Measurements from ENCODE around the gene HSPA1A. TPM values are rescaled to one million over a fixed set of nuclear protein-coding genes. Genes with fewer than 3 reads are reported as not detected.

The HSPA1A gene
- total and polyA plus RNA-seq, 8 donors, result 18.2 to 195 (median 44.4) TPM

GRCh38 chr6:31794294-31794865, 21.0 kb upstream of the HSPA1A start:
- Histone ChIP-seq H3K36me3 (no peaks in the 10 kb centered on the region), H3K4me1 (peaks cover 0 to 13% (median 5%) of the 10 kb centered on the region in 3 donors), H3K4me3 (peak overlapping the region; percentile 60 to 96 (median 90)), H3K9me3 (no peaks in the 10 kb centered on the region), H3K27ac (peak overlapping the region in 3 of 4 donors; percentile 90 to 94 (median 94)), H3K27me3 (no peaks in the 10 kb centered on the region)
- ATAC-seq (peak in 1 of 4 donors; percentile 9), FAIRE-seq (no peak), DNase-seq (no peak)
- 9 to 13% methylated on average over 7 of the region's 7 CpGs for WGBS, 2 donors
- intact Hi-C loops (cut with DNase I), result no loop called here
- no peak for TF ChIP-seq CTCF (IDR thresholded peaks at IDR 0.05)

DNA sequence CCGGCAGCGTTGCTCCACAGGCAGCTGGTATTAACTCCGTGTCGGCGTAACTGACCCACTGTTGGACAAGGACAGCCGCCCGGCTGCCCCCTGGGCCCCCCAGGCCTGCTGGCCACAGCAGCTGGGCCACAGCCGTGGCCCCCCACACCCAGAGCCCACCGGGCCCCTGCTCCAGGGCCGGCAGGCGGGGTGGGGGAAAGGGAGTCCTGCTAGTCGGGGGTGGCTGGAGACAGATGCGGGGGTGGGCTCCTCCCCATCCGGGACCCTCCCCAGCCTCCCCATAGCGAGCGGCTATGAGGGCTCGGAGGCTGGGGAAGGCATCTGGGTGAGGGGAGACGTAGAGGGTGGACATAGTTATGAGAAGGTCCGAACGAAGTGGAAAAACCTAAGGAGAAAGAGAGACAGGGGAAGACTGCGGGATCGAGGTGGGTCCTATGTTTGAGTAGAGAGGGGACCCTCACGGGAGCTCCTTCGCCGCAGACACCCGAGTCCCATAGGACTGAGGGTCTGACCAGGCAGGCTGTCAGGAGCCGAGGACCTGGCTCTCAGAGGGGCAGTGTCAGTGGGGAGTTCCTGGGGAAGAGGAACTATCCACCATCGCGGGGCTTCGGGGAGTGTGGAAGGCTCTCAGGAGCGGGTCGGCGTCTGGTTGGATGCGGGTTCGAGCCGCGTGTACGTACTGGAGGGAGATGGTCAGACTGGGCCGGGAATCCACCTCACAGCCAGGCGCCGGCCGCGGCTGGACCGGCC, 20.3 kb upstream of the HSPA1A start:
- Histone ChIP-seq H3K4me3 (peak overlapping the region; percentile 60 to 96 (median 90)), H3K9me3 (no peaks in the 10 kb centered on the region), H3K4me1 (peaks cover 0 to 13% (median 5%) of the 10 kb centered on the region in 3 donors), H3K27me3 (no peaks in the 10 kb centered on the region), H3K27ac (peak overlapping the region; percentile 83 to 94 (median 92)), H3K36me3 (no peaks in the 10 kb centered on the region)
- intact Hi-C loops (cut with DNase I), result no loop called here
- 0 to 1% methylated on average over 44 of the region's 44 CpGs for WGBS, 2 donors
- FAIRE-seq, result no peak
- DNase-seq, result peak in 4 of 6 donors; percentile 50 to 89 (median 62)
- peak; percentile 15 to 38 (median 24) for ATAC-seq
- TF ChIP-seq CTCF (IDR thresholded peaks at IDR 0.05), result no peak

DNA sequence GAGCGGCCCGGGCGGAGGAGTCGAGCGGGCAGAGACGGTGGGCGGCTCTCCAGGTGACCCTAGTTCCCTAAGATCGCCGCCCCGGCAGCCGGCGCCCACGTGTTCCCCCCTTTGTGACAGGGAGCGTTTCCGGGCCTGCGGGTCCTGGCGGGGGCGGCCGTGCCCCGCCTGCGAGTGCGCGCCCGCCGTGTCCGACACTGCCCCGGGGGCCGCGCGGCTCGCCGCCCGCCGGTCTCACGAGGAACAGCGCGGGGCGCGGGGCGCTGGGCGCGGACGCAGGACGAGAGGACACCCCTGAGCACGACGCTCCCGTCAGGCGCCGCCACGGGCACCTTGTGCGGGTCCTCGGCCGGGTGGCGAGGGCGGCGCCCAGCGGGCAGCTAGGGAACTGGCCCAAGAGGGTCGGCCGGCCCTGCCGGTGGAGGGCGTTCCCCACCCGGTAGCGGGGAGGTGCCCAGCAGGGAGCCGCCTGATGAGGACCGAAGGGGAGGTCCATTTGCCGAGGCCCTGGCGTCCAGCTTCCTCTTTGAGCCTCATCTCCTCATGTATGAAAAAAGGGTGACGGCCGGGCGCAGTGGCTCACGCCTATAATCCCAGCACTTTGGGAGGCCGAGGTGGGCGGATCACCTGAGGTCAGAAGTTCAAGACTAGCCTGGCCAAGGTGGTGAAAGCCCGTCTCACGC, 19.6 kb upstream of the HSPA1A start, which contains the start of gene VARS1:
TSS of gene VARS1 (minus strand) at position 137 of the 683 bp plus-strand sequence. CDS start 535 bp downstream, outside the sequence.
- Histone ChIP-seq H3K4me1 (peaks cover 0 to 12% (median 5%) of the 10 kb centered on the region in 3 donors), H3K9me3 (no peaks in the 10 kb centered on the region), H3K27ac (peak within 1 kb of the TSS; percentile 83 to 94 (median 92)), H3K27me3 (no peaks in the 10 kb centered on the region), H3K4me3 (peak within 1 kb of the TSS; percentile 60 to 96 (median 90)), H3K36me3 (no peaks in the 10 kb centered on the region)
- peak; percentile 95 to 96 (median 96) for ATAC-seq
- 0 to 1% methylated on average over 43 to 75 of the region's 75 CpGs for WGBS, 2 donors
- intact Hi-C loops (cut with DNase I), result no loop called here
- FAIRE-seq, result no peak
- DNase-seq, result peak; percentile 90 to 97 (median 93)
- peak; percentile 61 to 86 (median 78) for TF ChIP-seq CTCF (IDR thresholded peaks at IDR 0.05)

- no peak for FAIRE-seq
These were observed 18.4 kb upstream of the HSPA1A start for GRCh38 chr6:31796993-31797385.

More at GRCh38 chr6:31796993-31797385, 18.4 kb upstream of the HSPA1A start:
- ATAC-seq (no peak), DNase-seq (no peak)
- TF ChIP-seq CTCF (IDR thresholded peaks at IDR 0.05), result no peak
- Histone ChIP-seq H3K4me1 (peaks cover 0 to 7% (median 5%) of the 10 kb centered on the region in 3 donors), H3K9me3 (no peaks in the 10 kb centered on the region), H3K36me3 (no peaks in the 10 kb centered on the region), H3K27me3 (no peaks in the 10 kb centered on the region), H3K4me3 (no peak overlapping the region), H3K27ac (no peak overlapping the region)
- WGBS, 2 donors, result 84 to 94% methylated on average over 2 of the region's 2 CpGs
- intact Hi-C loops (cut with DNase I), result no loop called here

Data from pancreas (tissue), 10 donors.